ENCODE measurements around the gene CYB561. TPM values are rescaled to one million over a fixed set of nuclear protein-coding genes. Genes with fewer than 3 reads are reported as not detected.

CYB561 gene
- total and polyA plus RNA-seq, 10 of the 15 experiments (the other 5 are each of a cell fraction or from before 2014, with no cell fraction given) = 0.52 to 6.9 (median 2.5) TPM

GRCh38 chr17:63458478-63458877 is 12.4 kb upstream of the CYB561 start:
- FAIRE-seq (no peak), DNase-seq (ENCODE audit: low read depth, low spot score) (no peak), ATAC-seq (no peak)
- Histone ChIP-seq H3K27me3 (replicated peaks in 1 of 2; ENCODE audit: control insufficient read depth in 2 of 2, insufficient read depth in 2 of 2, low read length in 1 of 2) (no peaks in the 10 kb centered on the region), H3K4me2 (ENCODE audit: control insufficient read depth, insufficient read depth) (0 out of 2 replicates have a peak overlapping the region, but pooled peaks have one; percentile 22), H3K27ac (ENCODE audit: control insufficient read depth, insufficient read depth) (no peak overlapping the region), H3K36me3 (ENCODE audit: control insufficient read depth in 2 of 2, insufficient read depth in 2 of 2, low read length in 1 of 2) (no peaks in the 10 kb centered on the region), H3K79me2 (ENCODE audit: control insufficient read depth, insufficient read depth, low read length) (no peaks in the 10 kb centered on the region), H4K20me1 (ENCODE audit: control insufficient read depth, insufficient read depth) (no peaks in the 10 kb centered on the region), H3K9ac (ENCODE audit: control insufficient read depth, insufficient read depth, low read length) (no peak overlapping the region), H3K4me1 (ENCODE audit: control insufficient read depth, insufficient read depth, low read length) (peaks cover 10% of the 10 kb centered on the region), H3K9me3 (replicated peaks; ENCODE audit: control insufficient read depth, insufficient read depth, low read length) (no peaks in the 10 kb centered on the region), H3K4me3 (no peak overlapping the region), H2AFZ (ENCODE audit: control insufficient read depth, low read depth, low read length) (no peak overlapping the region)
- SMC1A ChIA-PET (ENCODE audit: uncharacterized antibody, unreplicated experiment) = no interaction called here
- TF ChIP-seq HDAC6 (IDR thresholded peaks at IDR 0.05; ENCODE audit: unreplicated experiment) (no peak), SPI1 (IDR thresholded peaks at IDR 0.05; ENCODE audit: borderline replicate concordance, insufficient read depth, low read depth, low read length) (0 out of 2 replicates have a peak, but pooled peaks have one; percentile 31)
- intact Hi-C loops (cut with micrococcal nuclease; ENCODE audit: unreplicated experiment) (no loop called here), in situ Hi-C loops (cut with MboI) (no loop called here)
- CTCF ChIA-PET = no interaction called here
- POLR2A ChIA-PET = no interaction called here
- 90% methylated on average over 4 of the region's 4 CpGs for WGBS (ENCODE audit: insufficient coverage, insufficient replicate concordance, low lambda C conversion rate, missing lambda C conversion rate)
- RAD21 ChIA-PET (ENCODE audit: unreplicated experiment) = no interaction called here
- no TSS peak for BruUV-seq (replicated peaks)

- Histone ChIP-seq H3K27ac (ENCODE audit: control insufficient read depth, insufficient read depth) (no peak overlapping the region), H3K4me3 (no peak overlapping the region), H3K36me3 (ENCODE audit: control insufficient read depth in 2 of 2, insufficient read depth in 2 of 2, low read length in 1 of 2) (no peaks in the 10 kb centered on the region), H2AFZ (ENCODE audit: control insufficient read depth, low read depth, low read length) (no peak overlapping the region), H3K4me1 (ENCODE audit: control insufficient read depth, insufficient read depth, low read length) (peaks cover under 1% of the 10 kb centered on the region; the same call in 1 of the 2 replicates), H4K20me1 (ENCODE audit: control insufficient read depth, insufficient read depth) (no peaks in the 10 kb centered on the region), H3K9me3 (replicated peaks; ENCODE audit: control insufficient read depth, insufficient read depth, low read length) (no peaks in the 10 kb centered on the region), H3K79me2 (ENCODE audit: control insufficient read depth, insufficient read depth, low read length) (no peaks in the 10 kb centered on the region), H3K9ac (ENCODE audit: control insufficient read depth, insufficient read depth, low read length) (no peak overlapping the region), H3K27me3 (replicated peaks in 1 of 2; ENCODE audit: control insufficient read depth in 2 of 2, insufficient read depth in 2 of 2, low read length in 1 of 2) (no peaks in the 10 kb centered on the region), H3K4me2 (ENCODE audit: control insufficient read depth, insufficient read depth) (no peak overlapping the region)
- RAD21 ChIA-PET (ENCODE audit: unreplicated experiment) = no interaction called here
- DNase-seq (ENCODE audit: low read depth, low spot score) (no peak), ATAC-seq (no peak), FAIRE-seq (no peak)
- intact Hi-C loops (cut with micrococcal nuclease; ENCODE audit: unreplicated experiment) (no loop called here), in situ Hi-C loops (cut with MboI) (no loop called here)
- SMC1A ChIA-PET (ENCODE audit: uncharacterized antibody, unreplicated experiment) = no interaction called here
- 86% methylated on average over 4 of the region's 4 CpGs for WGBS (ENCODE audit: insufficient coverage, insufficient replicate concordance, low lambda C conversion rate, missing lambda C conversion rate)
- no TSS peak for BruUV-seq (replicated peaks)
- POLR2A ChIA-PET = no interaction called here
- CTCF ChIA-PET = interaction anchor here (1.7 kb wide), 1 partner anchor 29 kb away, joined by 4 read pairs; no protein-coding TSS in a partner anchor
- TF ChIP-seq KAT2A (conservative IDR thresholded peaks at IDR 0.05; ENCODE audit: control insufficient read depth, low read depth, low read length) = no peak
- TF ChIP-seq PAX8 (IDR thresholded peaks at IDR 0.05) = no peak
- no peak for TF ChIP-seq CHD4 (IDR thresholded peaks at IDR 0.05)
- no peak for TF ChIP-seq RELB (IDR thresholded peaks at IDR 0.05; ENCODE audit: low read depth)
- no peak for TF ChIP-seq SKIL (IDR thresholded peaks at IDR 0.05; ENCODE audit: low read depth, poor library complexity, severe bottlenecking)
- no peak for TF ChIP-seq PML (IDR thresholded peaks at IDR 0.05; ENCODE audit: low read length)
- TF ChIP-seq YBX1 (IDR thresholded peaks at IDR 0.05) = no peak
- TF ChIP-seq ZNF592 (IDR thresholded peaks at IDR 0.05) = no peak
- TF ChIP-seq CREB1 (IDR thresholded peaks at IDR 0.05; ENCODE audit: low read depth) = no peak
Measured at GRCh38 chr17:63455417-63455816, 9.3 kb upstream of the CYB561 start.

Data from GM12878 (cell line).